ENCODE results near the gene ARHGEF28. TPM values are rescaled to one million over a fixed set of nuclear protein-coding genes. Genes with fewer than 3 reads are reported as not detected.

Gene ARHGEF28
- total RNA-seq, 1 experiment from 2014 or later = 0.57 TPM

DNA sequence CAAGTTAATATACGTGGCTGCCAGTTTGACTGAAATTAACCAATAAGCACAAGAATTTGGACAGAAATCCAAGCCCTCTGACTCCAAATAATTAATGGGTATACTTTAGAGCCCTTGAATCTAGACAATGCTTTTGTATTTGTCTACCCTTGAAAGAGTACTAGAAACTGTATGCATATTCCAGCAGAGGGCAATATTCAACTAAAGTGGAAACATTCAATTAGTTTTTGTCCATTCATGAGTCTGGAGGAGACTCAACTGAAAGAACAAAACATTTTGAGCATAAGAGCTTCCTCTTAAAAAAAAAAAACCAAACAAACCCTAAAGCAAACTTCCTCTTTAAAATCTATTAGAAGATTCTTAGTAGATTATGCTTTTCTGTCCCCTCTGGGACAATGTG lies 157.8 kb downstream of the ARHGEF28 start:
- no peaks in the 10 kb centered on the region for H3K36me3 Mint-ChIP-seq (ENCODE audit: insufficient read depth in 1 of 3, low read depth in 3 of 3)
- H3K4me1 Mint-ChIP-seq = no peaks in the 10 kb centered on the region
- H2BK15ac ChIP-seq (ENCODE audit: low read depth, low read length) = no peak overlapping the region

More for the DNA sequence above, 157.8 kb downstream of the ARHGEF28 start:
- no peaks in the 10 kb centered on the region for H3K9me3 Mint-ChIP-seq
- H3K9me3 ChIP-seq (ENCODE audit: control insufficient read depth, low read depth, low read length) = no peaks in the 10 kb centered on the region
- H3K4me3 Mint-ChIP-seq = no peak overlapping the region
- H2BK5ac ChIP-seq (ENCODE audit: insufficient read length, low read length) = no peak overlapping the region
- no peaks in the 10 kb centered on the region for H3K23me2 ChIP-seq (ENCODE audit: insufficient read length, low read depth, low read length, poor library complexity, severe bottlenecking)
- no peaks in the 10 kb centered on the region for H3K79me1 ChIP-seq (ENCODE audit: insufficient read depth, low read depth, low read length, poor library complexity, severe bottlenecking)
- no peak overlapping the region for H3K14ac ChIP-seq (ENCODE audit: insufficient read depth, low read length)
- no peak overlapping the region for H3K18ac ChIP-seq (ENCODE audit: insufficient read length, low read depth, low read length)
- TF ChIP-seq, protein P1, sequence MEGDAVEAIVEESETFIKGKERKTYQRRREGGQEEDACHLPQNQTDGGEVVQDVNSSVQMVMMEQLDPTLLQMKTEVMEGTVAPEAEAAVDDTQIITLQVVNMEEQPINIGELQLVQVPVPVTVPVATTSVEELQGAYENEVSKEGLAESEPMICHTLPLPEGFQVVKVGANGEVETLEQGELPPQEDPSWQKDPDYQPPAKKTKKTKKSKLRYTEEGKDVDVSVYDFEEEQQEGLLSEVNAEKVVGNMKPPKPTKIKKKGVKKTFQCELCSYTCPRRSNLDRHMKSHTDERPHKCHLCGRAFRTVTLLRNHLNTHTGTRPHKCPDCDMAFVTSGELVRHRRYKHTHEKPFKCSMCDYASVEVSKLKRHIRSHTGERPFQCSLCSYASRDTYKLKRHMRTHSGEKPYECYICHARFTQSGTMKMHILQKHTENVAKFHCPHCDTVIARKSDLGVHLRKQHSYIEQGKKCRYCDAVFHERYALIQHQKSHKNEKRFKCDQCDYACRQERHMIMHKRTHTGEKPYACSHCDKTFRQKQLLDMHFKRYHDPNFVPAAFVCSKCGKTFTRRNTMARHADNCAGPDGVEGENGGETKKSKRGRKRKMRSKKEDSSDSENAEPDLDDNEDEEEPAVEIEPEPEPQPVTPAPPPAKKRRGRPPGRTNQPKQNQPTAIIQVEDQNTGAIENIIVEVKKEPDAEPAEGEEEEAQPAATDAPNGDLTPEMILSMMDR (conservative IDR thresholded peaks at IDR 0.05) = no peak
- no peak overlapping the region for H4K91ac ChIP-seq (ENCODE audit: insufficient read length, low read depth, low read length)
- H3K27me3 Mint-ChIP-seq (ENCODE audit: low read depth) = peaks cover 7% of the 10 kb centered on the region
- H3K79me2 ChIP-seq (ENCODE audit: insufficient read depth, low read length) = no peaks in the 10 kb centered on the region
- no peaks in the 10 kb centered on the region for H3K4me1 ChIP-seq (ENCODE audit: insufficient read depth, low read length)
- no peak overlapping the region for H3K27ac Mint-ChIP-seq
- no peak overlapping the region for H2BK12ac ChIP-seq (ENCODE audit: insufficient read length, low read depth, low read length)
- H3K9ac ChIP-seq (ENCODE audit: extremely low read depth, insufficient read length, low read length) = no peak overlapping the region
- no peak overlapping the region for H3K23ac ChIP-seq (ENCODE audit: insufficient read length, low read depth, low read length)
- no peak overlapping the region for H2BK20ac ChIP-seq (ENCODE audit: low read depth, low read length, poor library complexity, severe bottlenecking)
- no peak overlapping the region for H3K56ac ChIP-seq (ENCODE audit: insufficient read length, low read depth, low read length)
- no peak overlapping the region for H2AK5ac ChIP-seq (ENCODE audit: insufficient read length, low read length)
- no peak overlapping the region for H4K8ac ChIP-seq (replicated peaks; ENCODE audit: insufficient read length, low read depth, low read length)
- no CpG with 5 or more reads among the region's 1 CpG for WGBS (ENCODE audit: extremely low coverage, insufficient read length, low lambda C conversion rate)
- no peak overlapping the region for H4K5ac ChIP-seq (ENCODE audit: insufficient read length, low read depth, low read length)
- no peak overlapping the region for H3T11ph ChIP-seq (ENCODE audit: low read length)
- H4K20me1 ChIP-seq (ENCODE audit: control insufficient read depth, insufficient read depth, insufficient read length) = no peaks in the 10 kb centered on the region
- no peak for DNase-seq
- H2AFZ ChIP-seq (ENCODE audit: low read length) = no peak overlapping the region
- H3K4me2 ChIP-seq (ENCODE audit: insufficient read depth, insufficient read length, low read length) = no peak overlapping the region
- no peak overlapping the region for H2BK120ac ChIP-seq (ENCODE audit: low read depth, low read length, poor library complexity, severe bottlenecking)
- H3K27me3 ChIP-seq (ENCODE audit: insufficient read depth, low read length) = no peaks in the 10 kb centered on the region
- H3K27ac ChIP-seq (ENCODE audit: insufficient read length, low read depth, low read length) = no peak overlapping the region
- H3K4ac ChIP-seq (ENCODE audit: low read depth, low read length) = no peak overlapping the region
